MG63 (cell line): Measurements from ENCODE around the gene SMAP1. TPM values are rescaled to one million over a fixed set of nuclear protein-coding genes. Genes with fewer than 3 reads are reported as not detected.

ENCODE experiments used
- DNase-seq: peaks from one replicate; pipeline ENCODE4 v3.0.0-alpha.2; 2020
- H3K27me3 ChIP-seq: fragments of 250-450 bp; sonication (Bioruptor Pico); 2 replicates; pipeline ENCODE4 v1.5.1; 2020; ENCODE audit warnings: mild to moderate bottlenecking, moderate library complexity
- H3K36me3 ChIP-seq: fragments of 250-450 bp; sonication (Bioruptor Pico); 2 replicates; pipeline ENCODE4 v1.5.1; 2020; ENCODE audit warnings: mild to moderate bottlenecking, moderate library complexity
- H3K4me3 ChIP-seq: fragments of 250-450 bp; sonication (Bioruptor Pico); 2 replicates; pipeline ENCODE4 v1.5.1; 2020; ENCODE audit warnings: mild to moderate bottlenecking, moderate library complexity
- H3K9me3 ChIP-seq: fragments of 250-450 bp; sonication (Bioruptor Pico); 2 replicates; pipeline ENCODE4 v1.5.1; 2020; ENCODE audit warnings: mild to moderate bottlenecking, moderate library complexity
- total RNA-seq: library from RNA; depleted of rRNA; stranded (reverse); fragments of >200 nt; shearing (Covaris generic); gene quantifications from 2 replicates; pipeline ENCODE4 v1.2.3, GENCODE V29; 2014; ENCODE audit warnings: low replicate concordance; rRNA removed

SMAP1 gene
- 18.9 and 19.6 TPM in 2 replicates for total RNA-seq

DNA sequence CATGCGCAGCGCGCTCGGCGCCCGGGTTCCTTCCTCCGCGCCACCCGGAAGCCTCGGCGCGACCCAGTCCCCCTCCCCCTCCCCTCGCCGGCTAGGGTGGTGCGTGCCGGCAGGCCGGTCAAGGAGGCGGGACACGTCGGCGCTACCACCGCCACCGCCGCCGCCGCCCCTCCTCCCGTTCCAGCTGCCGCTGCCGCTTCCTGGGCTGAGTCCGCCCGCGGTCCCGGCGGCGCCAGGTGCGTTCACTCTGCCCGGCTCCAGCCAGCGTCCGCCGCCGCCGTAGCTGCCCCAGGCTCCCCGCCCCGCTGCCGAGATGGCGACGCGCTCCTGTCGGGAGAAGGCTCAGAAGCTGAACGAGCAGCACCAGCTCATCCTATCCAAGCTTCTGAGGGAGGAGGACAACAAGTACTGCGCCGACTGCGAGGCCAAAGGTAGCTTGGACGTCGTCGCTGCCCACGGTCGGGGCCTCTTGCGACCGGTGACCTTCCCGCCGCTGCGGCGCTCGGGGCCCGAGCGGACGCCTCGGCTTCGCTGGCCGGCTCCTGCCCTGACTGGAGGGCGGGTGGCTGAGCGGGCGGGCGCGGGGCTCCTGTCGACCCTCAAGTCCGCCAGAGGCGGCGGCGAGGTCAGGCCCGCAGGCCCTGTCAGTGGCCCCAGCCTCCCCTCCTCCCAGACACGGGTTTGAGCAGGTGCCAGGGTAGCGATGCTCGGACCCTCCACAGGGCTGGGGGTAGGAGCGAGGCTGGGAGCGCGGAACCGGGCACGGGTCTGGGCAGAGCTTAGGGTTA is at the start of gene SMAP1:
Gene SMAP1 (plus strand): TSS at position 173 of the 788 bp plus-strand sequence. CDS start 141 bp downstream, at position 314.
- H3K9me3 ChIP-seq, result no peaks in the 10 kb centered on the region
- H3K4me3 ChIP-seq, result peak within 1 kb of the TSS; percentile 95
- DNase-seq, result peak; percentile 94
- no peaks in the 10 kb centered on the region for H3K36me3 ChIP-seq
- no peaks in the 10 kb centered on the region for H3K27me3 ChIP-seq

DNA sequence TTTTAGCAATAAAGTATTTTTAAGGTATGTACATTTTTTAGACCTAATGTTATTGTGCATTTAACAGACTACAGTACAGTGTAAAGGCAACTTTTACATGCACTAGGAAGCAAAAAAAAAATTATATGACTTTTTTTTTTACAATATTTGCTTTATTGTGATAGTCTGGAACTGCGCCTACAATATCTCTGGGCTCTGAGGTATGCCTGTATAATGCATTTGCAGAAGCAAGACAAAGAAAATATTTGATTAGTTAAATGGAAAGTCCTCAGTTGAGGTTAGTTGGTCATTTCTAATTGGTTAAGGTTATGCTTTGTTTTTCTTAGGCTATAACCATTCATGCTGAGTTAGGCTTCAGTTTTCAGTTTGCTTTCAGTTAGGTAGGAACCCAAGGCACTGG is 46.9 kb upstream of the SMAP1 start:
- no peaks in the 10 kb centered on the region for H3K27me3 ChIP-seq
- DNase-seq, result no peak
- no peaks in the 10 kb centered on the region for H3K9me3 ChIP-seq
- H3K36me3 ChIP-seq, result no peaks in the 10 kb centered on the region
- no peak overlapping the region for H3K4me3 ChIP-seq

DNA sequence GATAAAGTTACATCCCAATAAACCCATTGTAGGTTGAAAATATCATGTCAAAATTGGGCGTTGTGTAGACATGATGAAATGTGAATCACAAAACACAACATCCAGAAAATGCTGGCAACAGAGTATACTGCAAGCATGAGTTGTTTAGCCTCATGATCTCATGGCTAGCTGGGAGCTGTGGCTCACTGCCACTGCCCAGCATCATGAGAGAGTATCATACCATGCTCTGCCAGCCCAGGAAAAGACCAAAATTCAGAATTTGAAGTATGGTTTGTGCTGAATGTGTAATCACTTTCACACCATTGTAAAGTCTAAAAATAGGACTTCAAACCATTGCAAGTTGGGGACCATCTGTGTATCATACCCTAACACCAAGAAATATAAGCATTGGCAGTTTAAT is 45.2 kb upstream of the SMAP1 start:
- H3K36me3 ChIP-seq, result no peaks in the 10 kb centered on the region
- no peaks in the 10 kb centered on the region for H3K9me3 ChIP-seq
- H3K27me3 ChIP-seq, result no peaks in the 10 kb centered on the region
- H3K4me3 ChIP-seq, result no peak overlapping the region
- DNase-seq, result peak; percentile 53

DNA sequence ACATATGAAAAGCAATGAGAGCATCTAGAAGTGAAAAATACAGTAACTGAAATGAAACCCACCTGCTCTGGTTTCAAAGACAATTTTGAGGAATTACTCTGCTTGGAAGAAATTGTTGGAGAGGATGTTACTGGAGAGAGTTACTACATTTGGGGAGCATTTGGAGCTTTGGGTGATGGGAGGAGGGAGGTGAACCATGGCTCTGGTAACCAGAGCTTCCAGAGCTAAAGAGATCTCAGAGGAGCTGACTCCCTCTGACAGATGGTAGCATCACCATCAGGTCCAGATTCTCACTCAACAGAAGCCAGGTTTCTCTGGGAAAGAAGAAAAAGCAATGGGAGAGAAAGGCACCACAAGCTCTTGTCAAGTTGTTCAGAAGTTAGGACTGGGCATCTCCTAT is 42.2 kb upstream of the SMAP1 start:
- H3K9me3 ChIP-seq, result no peaks in the 10 kb centered on the region
- DNase-seq, result no peak

DNA sequence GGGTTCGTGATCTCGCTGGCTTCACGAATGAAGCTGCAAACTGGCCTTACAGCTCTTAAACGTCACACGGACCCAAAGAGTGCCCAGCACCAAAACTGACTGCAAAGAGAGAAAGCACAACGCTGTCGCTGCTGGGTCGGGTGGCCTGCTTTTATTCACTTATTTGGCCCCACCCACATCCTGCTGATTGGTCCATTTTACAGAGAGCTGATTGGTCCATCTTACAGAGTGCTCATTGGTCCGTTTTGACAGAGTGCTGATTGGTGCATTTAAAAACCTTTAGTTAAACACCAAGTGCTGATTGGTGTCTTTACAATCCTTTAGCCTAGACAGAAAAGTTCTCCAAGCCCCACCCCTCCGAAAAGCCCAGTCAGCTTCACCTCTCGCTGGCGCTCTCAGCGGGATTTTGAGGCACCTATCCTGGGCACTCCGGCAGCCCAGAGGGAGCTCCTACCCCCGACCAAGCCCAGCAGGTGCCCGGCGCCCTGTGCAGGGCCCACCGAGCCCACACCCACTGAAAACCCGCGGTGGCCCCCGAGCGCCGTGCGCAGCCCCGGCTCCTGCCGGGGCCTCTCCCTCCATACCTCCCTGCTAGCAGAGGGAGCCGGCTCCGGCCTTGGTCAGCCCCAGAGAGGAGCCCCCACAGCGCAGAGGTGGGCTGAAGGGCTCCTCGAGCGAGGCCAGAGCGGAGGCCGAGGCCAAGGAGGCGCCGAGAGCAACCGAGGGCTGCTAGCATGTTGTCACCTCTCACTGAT is 40.0 kb upstream of the SMAP1 start:
- Histone ChIP-seq H3K27me3 (no peaks in the 10 kb centered on the region), H3K36me3 (no peaks in the 10 kb centered on the region), H3K9me3 (no peaks in the 10 kb centered on the region), H3K4me3 (no peak overlapping the region)
- no peak for DNase-seq

More for the DNA sequence above, 42.2 kb upstream of the SMAP1 start:
- no peaks in the 10 kb centered on the region for H3K36me3 ChIP-seq
- no peak overlapping the region for H3K4me3 ChIP-seq
- no peaks in the 10 kb centered on the region for H3K27me3 ChIP-seq

DNA sequence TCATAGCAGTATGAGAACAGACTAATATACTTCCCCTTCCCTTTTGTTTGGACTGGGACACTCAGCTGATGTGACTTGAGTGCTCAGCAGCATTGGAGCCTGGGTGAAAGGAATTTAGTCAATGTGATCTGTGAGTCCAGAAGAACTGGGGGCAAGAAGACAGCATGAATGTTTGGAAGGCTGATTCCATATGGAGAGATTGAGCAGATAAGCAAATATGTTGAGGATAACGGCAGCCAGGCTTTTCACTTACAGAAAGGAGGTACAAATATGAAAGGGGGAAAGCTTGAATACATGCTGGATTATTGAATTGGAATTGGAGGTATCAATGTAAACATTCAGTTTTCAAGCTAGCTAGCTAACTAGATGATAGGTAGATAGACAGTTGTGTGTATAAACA is 37.8 kb upstream of the SMAP1 start:
- Histone ChIP-seq H3K27me3 (no peaks in the 10 kb centered on the region), H3K4me3 (no peak overlapping the region)

DNA sequence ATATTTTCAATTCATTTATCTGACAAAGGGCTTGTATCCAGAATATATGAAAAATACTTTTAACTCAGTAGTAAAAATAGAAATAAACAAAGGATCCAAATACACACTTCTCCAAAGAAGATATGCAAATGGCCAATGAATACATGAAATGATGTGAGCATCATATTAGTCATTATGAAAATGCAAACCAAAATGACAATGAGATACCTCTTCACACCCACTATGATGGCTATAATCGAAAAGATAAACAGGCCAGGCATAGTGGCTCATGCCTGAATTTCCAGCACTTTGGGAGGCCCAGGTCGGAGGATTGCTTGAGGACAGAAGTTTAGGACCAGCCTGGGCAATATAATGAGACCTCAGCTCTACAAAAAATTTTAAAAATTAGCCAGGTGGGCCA is 33.8 kb upstream of the SMAP1 start:
- Histone ChIP-seq H3K9me3 (no peaks in the 10 kb centered on the region), H3K4me3 (no peak overlapping the region), H3K36me3 (no peaks in the 10 kb centered on the region), H3K27me3 (no peaks in the 10 kb centered on the region)
- no peak for DNase-seq

More for the DNA sequence above, 37.8 kb upstream of the SMAP1 start:
- Histone ChIP-seq H3K36me3 (no peaks in the 10 kb centered on the region), H3K9me3 (no peaks in the 10 kb centered on the region)
- DNase-seq, result no peak

DNA sequence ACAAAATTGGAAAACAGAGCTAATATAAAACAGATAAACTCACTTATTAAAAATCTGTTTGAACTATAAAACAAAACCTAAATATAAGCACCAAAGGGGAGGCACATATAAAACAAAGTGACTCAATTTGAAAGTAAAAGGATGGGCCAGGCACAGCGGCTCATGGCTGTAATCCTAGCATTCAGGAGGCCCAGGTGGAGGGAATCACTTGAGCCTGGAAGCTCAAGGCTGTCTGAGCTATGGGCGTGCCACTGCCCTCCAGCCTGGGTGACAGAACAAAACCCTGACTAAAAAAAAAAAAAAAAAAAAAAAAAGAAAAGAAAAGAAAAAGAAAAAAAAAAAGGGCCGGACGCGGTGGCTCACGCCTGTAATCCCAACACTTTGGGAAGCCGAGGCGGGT is 31.1 kb upstream of the SMAP1 start:
- Histone ChIP-seq H3K9me3 (no peaks in the 10 kb centered on the region), H3K27me3 (no peaks in the 10 kb centered on the region), H3K4me3 (no peak overlapping the region), H3K36me3 (no peaks in the 10 kb centered on the region)
- DNase-seq, result no peak

DNA sequence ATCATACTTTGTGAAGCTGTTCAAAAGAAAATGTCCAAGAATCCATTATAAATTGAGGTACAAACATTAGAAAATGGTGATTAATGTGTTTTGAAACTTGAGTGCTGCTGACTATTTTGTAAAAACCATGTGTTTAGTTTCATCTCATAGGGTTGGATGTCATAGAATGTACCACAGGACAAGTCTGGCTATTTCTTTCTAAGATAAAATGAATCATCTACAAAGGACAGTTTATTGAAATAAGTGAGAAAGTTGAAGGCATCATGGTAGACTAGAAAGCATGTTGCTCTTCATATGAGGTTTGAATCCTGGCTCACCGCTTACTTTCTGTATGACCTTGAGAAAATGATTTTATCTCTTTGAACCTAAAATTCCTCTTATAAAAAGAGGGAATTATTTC is 29.2 kb upstream of the SMAP1 start:
- H3K9me3 ChIP-seq, result no peaks in the 10 kb centered on the region
- H3K4me3 ChIP-seq, result no peak overlapping the region
- no peaks in the 10 kb centered on the region for H3K27me3 ChIP-seq
- DNase-seq, result no peak
- no peaks in the 10 kb centered on the region for H3K36me3 ChIP-seq

DNA sequence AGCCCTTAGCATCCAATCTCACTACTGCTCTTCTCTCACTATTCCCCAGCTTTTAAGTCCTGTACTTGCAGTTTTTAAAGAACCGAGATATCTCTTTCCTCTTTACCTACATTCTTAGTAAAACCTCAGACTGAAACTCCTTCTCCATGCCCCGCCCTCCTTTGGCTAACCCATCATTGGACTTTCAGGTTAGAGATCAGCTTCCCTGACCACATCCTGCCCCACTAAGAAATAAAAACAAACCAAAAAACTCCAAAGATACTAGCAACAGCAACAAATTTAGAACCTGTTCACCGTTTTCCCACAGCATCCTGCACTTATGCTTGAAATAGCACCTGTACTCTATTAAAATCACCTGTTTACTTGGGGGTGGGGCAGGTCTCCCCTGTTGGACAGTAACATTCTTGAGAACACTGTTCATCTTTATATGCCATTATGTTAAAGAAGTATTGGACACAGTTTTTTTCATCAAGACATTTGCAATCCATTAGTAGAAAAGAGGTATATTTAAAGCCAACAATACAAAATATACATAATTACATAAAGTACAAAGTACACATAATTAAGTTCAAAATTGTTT is 16.3 kb upstream of the SMAP1 start:
- Histone ChIP-seq H3K4me3 (no peak overlapping the region), H3K9me3 (no peaks in the 10 kb centered on the region), H3K36me3 (no peaks in the 10 kb centered on the region), H3K27me3 (no peaks in the 10 kb centered on the region)
- no peak for DNase-seq

DNA sequence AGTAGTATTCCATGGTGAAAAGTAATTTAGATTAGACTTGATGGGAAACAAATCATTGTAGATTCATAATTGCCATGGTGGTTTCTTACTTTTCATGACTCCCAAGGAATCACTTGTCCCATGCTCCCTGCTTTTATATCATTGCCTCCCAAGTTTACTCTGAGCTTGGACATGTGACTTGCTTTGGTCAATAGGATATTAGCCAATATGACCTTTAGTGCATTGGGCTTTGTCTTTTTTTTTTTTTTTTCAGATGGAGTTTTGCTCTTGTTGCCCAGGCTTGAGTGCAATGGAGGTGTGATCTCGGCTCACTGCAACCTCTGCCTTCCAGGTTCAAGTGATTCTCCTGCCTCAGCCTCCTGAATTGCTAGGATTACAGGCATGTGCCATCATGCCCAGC is 15.5 kb upstream of the SMAP1 start:
- H3K36me3 ChIP-seq, result no peaks in the 10 kb centered on the region
- DNase-seq, result no peak
- no peaks in the 10 kb centered on the region for H3K27me3 ChIP-seq
- no peaks in the 10 kb centered on the region for H3K9me3 ChIP-seq
- no peak overlapping the region for H3K4me3 ChIP-seq

DNA sequence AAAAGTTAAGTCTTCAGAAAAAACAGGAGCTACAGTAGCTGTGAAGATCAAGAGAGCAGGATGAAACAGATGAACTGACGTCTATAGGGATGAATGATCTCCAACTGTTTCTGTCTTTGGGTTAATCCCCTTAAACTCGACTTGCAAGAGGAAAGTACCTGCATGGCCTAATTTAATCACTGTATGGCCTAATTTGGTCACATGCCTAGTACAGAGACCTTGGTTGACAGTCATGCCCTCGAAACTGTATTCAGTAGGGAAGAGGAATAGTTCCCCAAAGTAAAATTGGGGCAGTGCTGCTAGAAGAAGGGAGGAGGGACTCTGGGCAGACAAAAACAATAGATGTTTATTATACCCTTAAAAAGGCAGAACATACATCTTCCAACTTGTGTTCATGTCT is 10.0 kb upstream of the SMAP1 start:
- Histone ChIP-seq H3K4me3 (no peak overlapping the region), H3K9me3 (no peaks in the 10 kb centered on the region), H3K27me3 (no peaks in the 10 kb centered on the region), H3K36me3 (no peaks in the 10 kb centered on the region)
- no peak for DNase-seq

DNA sequence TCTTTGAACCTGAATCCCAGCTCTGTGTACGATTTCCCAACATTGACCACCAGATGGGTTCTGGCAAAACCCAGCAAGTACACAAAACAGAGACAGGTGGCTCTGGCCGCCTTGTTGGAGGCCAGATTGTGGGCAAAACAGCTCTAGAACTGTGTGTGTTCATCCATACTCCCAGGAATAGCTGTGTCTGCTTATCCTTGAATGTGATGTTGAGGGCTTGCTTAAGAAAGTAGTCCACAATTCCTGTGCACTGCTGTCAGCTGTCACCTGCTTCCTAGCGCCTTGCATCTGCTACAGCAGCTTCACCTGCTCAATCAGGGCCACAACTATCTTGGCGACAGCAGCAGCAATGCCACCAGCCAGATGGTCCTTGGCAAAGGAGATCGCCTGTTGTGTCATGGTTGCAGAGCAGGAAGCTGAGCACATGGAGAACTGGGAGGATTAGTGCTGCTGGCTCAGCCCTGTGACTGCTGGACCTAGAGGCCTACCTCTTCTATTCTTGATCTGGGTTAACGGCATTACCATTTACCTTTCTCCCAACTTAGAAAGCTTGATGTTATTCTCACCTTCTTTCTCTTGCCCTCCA is 3.7 kb upstream of the SMAP1 start:
- H3K4me3 ChIP-seq, result no peak overlapping the region
- H3K36me3 ChIP-seq, result no peaks in the 10 kb centered on the region
- H3K9me3 ChIP-seq, result no peaks in the 10 kb centered on the region
- DNase-seq, result no peak
- H3K27me3 ChIP-seq, result no peaks in the 10 kb centered on the region

DNA sequence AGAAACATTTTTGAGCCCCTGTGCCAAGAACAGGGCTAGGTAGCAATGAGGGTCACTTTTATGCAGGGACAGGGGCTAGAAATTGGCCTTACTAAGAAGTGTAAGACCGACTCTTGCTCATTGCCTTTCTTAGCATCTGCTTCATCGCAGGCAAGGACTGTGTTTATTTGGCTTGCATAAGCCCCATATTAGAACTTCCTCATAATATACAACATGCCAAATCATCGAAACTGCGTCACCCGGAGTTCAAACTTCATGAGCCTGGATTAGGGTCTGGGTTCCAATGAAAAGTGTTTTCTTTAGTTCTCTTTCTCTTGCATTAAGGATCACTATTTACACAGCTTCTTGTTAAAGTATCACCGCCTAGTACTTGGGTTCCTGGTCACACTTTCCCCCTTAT is 977 bp upstream of the SMAP1 start:
- Histone ChIP-seq H3K9me3 (no peaks in the 10 kb centered on the region), H3K27me3 (no peaks in the 10 kb centered on the region), H3K36me3 (no peaks in the 10 kb centered on the region), H3K4me3 (peak overlapping the region; percentile 95)
- no peak for DNase-seq

DNA sequence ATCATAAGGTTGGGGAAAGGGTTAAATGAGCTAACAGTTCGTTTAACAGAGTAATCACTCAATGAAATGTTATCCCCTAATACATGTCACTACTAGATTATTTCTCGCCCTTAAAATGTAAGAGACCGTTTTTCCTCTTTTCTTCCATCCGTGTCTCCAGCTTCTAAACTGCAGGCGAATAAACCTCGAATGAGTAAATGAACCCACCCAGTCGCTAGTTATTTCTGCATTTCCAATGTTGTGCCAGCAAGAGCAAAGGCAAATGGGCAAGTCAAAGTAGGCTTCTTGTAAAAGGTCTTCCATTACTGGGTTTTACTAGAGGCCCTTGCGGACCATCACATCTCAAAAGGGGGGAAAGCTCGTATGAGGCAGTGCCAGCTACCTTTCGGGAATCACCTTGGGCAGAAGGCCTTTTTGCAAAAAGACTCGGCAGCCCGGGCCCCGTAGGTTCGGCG is 400 bp upstream of the SMAP1 start:
- H3K4me3 ChIP-seq, result peak overlapping the region; percentile 95
- H3K36me3 ChIP-seq, result no peaks in the 10 kb centered on the region
- no peak for DNase-seq
- no peaks in the 10 kb centered on the region for H3K27me3 ChIP-seq
- H3K9me3 ChIP-seq, result no peaks in the 10 kb centered on the region

DNA sequence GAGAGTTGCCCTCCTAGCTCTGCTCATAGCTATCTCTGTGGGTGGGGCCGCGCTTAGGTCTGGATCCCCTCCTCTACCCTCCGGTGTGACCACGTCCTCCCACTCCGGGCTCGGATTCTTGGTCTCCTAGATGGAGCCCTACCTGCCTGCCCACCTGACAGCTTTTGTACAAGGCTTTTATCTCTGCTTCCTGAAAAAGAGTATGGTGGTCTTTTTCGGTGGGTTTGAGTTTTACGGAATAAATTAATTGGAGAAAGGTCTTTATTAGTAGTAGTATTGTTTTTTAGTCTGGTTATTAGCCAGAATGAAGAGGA is 773 bp downstream of the SMAP1 start:
- Histone ChIP-seq H3K9me3 (no peaks in the 10 kb centered on the region), H3K36me3 (no peaks in the 10 kb centered on the region), H3K4me3 (peak overlapping the region; percentile 95), H3K27me3 (no peaks in the 10 kb centered on the region)
- peak; percentile 68 for DNase-seq

DNA sequence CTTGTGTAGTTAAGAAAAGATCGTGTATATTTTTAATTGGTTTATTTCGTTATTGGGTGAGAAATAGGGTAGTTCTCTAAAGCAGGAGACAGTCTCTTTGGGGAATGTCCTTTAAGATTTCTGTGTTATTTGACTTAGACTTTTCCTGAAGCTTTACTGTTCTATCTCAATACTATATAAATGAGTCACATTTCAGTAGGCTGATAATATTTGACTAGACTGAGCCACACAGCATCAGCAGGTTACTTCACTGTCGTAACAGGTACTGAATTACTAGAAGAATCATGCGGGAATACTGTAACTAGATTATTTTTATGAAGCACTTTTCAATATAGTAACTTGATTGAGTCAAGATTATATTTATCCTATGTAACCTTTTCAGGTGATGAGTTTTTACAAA is 1.4 kb downstream of the SMAP1 start:
- H3K4me3 ChIP-seq, result peak overlapping the region; percentile 95
- no peaks in the 10 kb centered on the region for H3K36me3 ChIP-seq
- H3K9me3 ChIP-seq, result no peaks in the 10 kb centered on the region
- DNase-seq, result no peak
- no peaks in the 10 kb centered on the region for H3K27me3 ChIP-seq
